ENCODE data around the gene BHLHE41. TPM values are rescaled to one million over a fixed set of nuclear protein-coding genes. Genes with fewer than 3 reads are reported as not detected.

Gene BHLHE41
- total RNA-seq, 1 experiment from 2014 or later = 44.1 TPM

DNA sequence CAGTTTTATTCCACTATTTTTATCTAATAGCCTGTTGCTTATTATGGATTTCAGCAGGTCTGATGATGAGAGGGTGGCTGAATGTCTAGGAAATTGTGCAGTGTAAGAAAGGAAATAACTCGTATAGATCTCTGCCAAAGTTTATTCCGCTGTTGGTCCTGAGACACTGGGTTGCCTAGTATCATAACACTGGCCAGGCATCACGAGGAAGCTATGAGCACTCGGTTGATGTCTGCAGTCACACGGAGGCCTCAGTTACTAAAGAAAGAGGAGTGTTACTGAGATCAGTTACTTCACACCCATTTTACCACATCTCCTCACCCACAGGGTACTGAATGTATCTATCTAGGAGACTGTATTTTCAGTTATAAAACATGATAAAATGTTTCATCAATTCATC lies 21.9 kb downstream of the BHLHE41 start:
- Mint-ChIP-seq H3K4me3 (ENCODE audit: low read depth, unreplicated experiment) (no peak overlapping the region), H3K36me3 (ENCODE audit: insufficient read depth, unreplicated experiment) (peaks cover 6% of the 10 kb centered on the region), H3K27me3 (ENCODE audit: unreplicated experiment) (no peaks in the 10 kb centered on the region), H3K4me1 (ENCODE audit: low read depth, unreplicated experiment) (peaks cover 23% of the 10 kb centered on the region), H3K9me3 (ENCODE audit: low read depth, unreplicated experiment) (no peaks in the 10 kb centered on the region), H3K27ac (ENCODE audit: unreplicated experiment) (no peak overlapping the region)
- TF ChIP-seq, protein P1, sequence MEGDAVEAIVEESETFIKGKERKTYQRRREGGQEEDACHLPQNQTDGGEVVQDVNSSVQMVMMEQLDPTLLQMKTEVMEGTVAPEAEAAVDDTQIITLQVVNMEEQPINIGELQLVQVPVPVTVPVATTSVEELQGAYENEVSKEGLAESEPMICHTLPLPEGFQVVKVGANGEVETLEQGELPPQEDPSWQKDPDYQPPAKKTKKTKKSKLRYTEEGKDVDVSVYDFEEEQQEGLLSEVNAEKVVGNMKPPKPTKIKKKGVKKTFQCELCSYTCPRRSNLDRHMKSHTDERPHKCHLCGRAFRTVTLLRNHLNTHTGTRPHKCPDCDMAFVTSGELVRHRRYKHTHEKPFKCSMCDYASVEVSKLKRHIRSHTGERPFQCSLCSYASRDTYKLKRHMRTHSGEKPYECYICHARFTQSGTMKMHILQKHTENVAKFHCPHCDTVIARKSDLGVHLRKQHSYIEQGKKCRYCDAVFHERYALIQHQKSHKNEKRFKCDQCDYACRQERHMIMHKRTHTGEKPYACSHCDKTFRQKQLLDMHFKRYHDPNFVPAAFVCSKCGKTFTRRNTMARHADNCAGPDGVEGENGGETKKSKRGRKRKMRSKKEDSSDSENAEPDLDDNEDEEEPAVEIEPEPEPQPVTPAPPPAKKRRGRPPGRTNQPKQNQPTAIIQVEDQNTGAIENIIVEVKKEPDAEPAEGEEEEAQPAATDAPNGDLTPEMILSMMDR (IDR thresholded peaks at IDR 0.05; ENCODE audit: unreplicated experiment) = no peak
- DNase-seq = no peak
- BruUV-seq (replicated peaks) = no TSS peak
- CTCF ChIA-PET = no interaction called here
- intact Hi-C loops (cut with micrococcal nuclease; ENCODE audit: unreplicated experiment) = no loop called here

DNA sequence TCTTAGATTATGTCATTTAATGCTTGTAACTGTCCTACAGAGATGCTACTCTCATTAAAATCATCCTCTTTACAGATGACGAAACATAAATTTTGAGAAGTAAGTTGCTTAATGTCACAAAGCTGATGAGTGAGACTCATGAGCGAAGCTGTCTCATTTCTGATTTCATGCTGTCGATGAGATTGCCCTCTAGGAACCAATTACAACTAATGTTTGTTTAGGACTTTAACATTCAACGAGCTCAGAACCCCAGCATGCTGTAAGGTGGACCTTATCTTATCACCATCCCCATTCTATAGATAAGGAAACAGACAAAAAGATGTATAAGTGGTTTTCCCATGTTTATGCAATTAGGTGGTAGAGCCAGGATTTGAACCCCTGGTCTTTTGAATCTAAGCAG lies 23.1 kb downstream of the BHLHE41 start:
- H3K9me3 Mint-ChIP-seq (ENCODE audit: low read depth, unreplicated experiment) = no peaks in the 10 kb centered on the region
- intact Hi-C loops (cut with micrococcal nuclease; ENCODE audit: unreplicated experiment) = loop anchor here (2.0 kb wide), 2 partner anchors 13 to 513 kb away; no protein-coding TSS in a partner anchor
- H3K4me1 Mint-ChIP-seq (ENCODE audit: low read depth, unreplicated experiment) = peaks cover 23% of the 10 kb centered on the region
- peak overlapping the region; percentile 44 for H3K4me3 Mint-ChIP-seq (ENCODE audit: low read depth, unreplicated experiment)
- BruUV-seq (replicated peaks) = no TSS peak
- TF ChIP-seq, protein P1 (IDR thresholded peaks at IDR 0.05; ENCODE audit: unreplicated experiment) = no peak
- CTCF ChIA-PET = interaction anchor here (1.0 to 1.2 kb wide), 3 partner anchors 10 to 20 kb away, joined by 3 to 5 read pairs (median 4); no protein-coding TSS in a partner anchor
- peak overlapping the region; percentile 94 for H3K27ac Mint-ChIP-seq (ENCODE audit: unreplicated experiment)
- H3K27me3 Mint-ChIP-seq (ENCODE audit: unreplicated experiment) = no peaks in the 10 kb centered on the region
- H3K36me3 Mint-ChIP-seq (ENCODE audit: insufficient read depth, unreplicated experiment) = peaks cover 6% of the 10 kb centered on the region
- no peak for DNase-seq

DNA sequence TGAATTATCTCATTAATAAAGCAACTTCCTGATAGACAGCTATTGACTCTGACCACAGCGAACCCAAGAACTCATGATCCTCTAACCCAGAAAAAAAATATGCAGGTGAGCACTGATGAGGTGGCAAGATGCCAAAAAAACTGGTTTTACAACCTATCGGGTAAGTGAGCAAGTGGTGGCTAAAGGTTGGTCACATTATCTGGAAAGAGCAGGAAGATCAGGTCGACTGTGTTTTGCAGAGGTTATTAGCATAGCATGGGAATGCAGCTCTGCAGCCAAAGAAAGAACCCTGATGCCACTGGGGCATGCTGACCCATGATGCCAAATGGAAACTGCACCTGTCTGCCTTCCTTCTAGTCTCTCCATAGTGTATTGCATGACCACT lies 23.5 kb downstream of the BHLHE41 start:
- no TSS peak for BruUV-seq (replicated peaks)
- Mint-ChIP-seq H3K4me3 (ENCODE audit: low read depth, unreplicated experiment) (peak overlapping the region; percentile 44), H3K27me3 (ENCODE audit: unreplicated experiment) (no peaks in the 10 kb centered on the region), H3K9me3 (ENCODE audit: low read depth, unreplicated experiment) (no peaks in the 10 kb centered on the region), H3K27ac (ENCODE audit: unreplicated experiment) (peak overlapping the region; percentile 94), H3K36me3 (ENCODE audit: insufficient read depth, unreplicated experiment) (peaks cover 6% of the 10 kb centered on the region), H3K4me1 (ENCODE audit: low read depth, unreplicated experiment) (peaks cover 23% of the 10 kb centered on the region)
- DNase-seq = peak; percentile 87
- CTCF ChIA-PET = interaction anchor here (1.0 to 1.2 kb wide), 3 partner anchors 10 to 21 kb away, joined by 3 to 5 read pairs (median 4); no protein-coding TSS in a partner anchor
- intact Hi-C loops (cut with micrococcal nuclease; ENCODE audit: unreplicated experiment) = loop anchor here (2.0 kb wide), 2 partner anchors 13 to 513 kb away; no protein-coding TSS in a partner anchor
- TF ChIP-seq, protein P1 (IDR thresholded peaks at IDR 0.05; ENCODE audit: unreplicated experiment) = no peak

DNA sequence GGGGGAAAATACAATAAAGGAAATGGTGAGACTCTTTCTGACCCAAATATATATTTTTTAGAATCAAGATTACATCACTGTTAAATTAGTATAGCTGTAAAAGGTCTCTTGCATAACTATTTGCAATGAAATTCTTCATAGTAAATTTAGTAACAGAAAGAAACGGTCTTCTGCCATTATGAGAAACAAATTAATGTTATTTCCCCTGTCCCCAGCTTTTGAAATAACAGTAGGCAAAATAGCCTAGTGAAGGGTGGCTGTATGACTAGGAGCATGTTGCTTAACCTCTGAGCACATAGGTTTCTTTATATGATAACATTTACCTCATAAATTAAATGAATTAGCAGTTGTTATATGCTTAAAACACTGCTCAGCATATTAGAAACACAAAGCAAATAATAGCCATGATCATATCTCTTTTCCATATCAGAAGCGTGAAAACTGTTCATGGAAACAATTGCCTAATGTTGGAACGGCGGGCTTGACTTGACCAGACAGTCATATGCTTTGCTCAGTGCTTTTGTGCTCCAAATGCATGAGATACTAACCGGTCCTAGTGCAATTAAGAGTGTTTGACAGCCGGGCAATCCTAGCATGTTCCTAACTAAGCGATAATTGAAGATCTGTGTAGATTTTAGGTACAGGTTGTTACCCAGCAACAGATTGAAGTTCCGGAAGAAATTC lies 24.0 kb downstream of the BHLHE41 start:
- CTCF ChIA-PET = interaction anchor here (1.0 to 1.2 kb wide), 3 partner anchors 9 to 21 kb away, joined by 3 to 5 read pairs (median 4); no protein-coding TSS in a partner anchor
- no peaks in the 10 kb centered on the region for H3K9me3 Mint-ChIP-seq (ENCODE audit: low read depth, unreplicated experiment)
- DNase-seq = no peak
- no peaks in the 10 kb centered on the region for H3K27me3 Mint-ChIP-seq (ENCODE audit: unreplicated experiment)
- H3K4me1 Mint-ChIP-seq (ENCODE audit: low read depth, unreplicated experiment) = peaks cover 23% of the 10 kb centered on the region
- H3K27ac Mint-ChIP-seq (ENCODE audit: unreplicated experiment) = peak overlapping the region; percentile 94
- no TSS peak for BruUV-seq (replicated peaks)
- H3K4me3 Mint-ChIP-seq (ENCODE audit: low read depth, unreplicated experiment) = peak overlapping the region; percentile 44
- TF ChIP-seq, protein P1 (IDR thresholded peaks at IDR 0.05; ENCODE audit: unreplicated experiment) = no peak
- H3K36me3 Mint-ChIP-seq (ENCODE audit: insufficient read depth, unreplicated experiment) = peaks cover 6% of the 10 kb centered on the region
- intact Hi-C loops (cut with micrococcal nuclease; ENCODE audit: unreplicated experiment) = loop anchor here (2.0 kb wide), 2 partner anchors 14 to 514 kb away; no protein-coding TSS in a partner anchor

Data from Calu3 (cell line).